Measurements from ENCODE around the gene POU6F1.

The POU6F1 gene

DNA sequence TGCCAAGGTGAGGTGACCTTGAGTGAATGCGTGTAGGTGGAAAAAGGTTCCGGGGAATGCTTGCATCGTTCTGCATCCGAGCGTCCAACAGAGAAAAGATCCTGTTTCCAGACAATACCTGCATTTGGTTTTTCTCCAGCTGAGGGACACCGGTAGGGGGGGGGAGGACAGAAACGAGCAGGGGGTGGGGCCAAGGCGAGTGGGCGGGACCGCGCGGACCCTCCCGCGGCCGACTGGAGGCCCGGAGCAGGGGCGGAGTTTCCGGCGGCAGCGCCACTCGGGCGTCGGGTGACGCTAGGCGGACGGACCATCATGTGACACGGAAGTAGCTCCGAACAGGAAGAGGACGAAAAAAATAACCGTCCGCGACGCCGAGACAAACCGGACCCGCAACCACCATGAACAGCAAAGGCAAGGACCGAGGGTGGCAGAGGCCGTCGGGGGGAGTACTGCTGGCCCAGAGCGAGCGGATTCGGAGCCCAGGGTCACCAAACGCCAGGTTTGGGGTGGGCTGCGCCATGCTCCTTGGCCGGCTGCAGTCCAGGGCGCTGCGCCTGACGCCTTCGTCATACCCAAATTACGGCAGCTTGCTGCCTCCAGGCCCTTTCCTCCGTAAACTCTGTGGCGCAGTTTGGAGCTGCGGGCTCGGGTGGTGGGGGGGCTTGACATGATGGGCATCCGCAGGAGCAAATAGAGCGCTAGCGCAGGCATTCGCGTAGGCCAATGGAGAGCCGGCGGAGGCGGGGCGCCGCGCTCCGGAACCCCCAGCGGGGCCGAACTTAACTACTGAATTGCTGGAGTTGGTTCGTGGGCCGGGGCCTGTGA, 20.9 kb upstream of the POU6F1 start, which contains the start of gene DAZAP2 (continued):
- peak; percentile 79 for TF ChIP-seq HIC1 (tag by site-specific recombination; IDR thresholded peaks at IDR 0.05)
- no peak for TF ChIP-seq SETDB1 (IDR thresholded peaks at IDR 0.05; ENCODE audit: insufficient read length, low read length)
- TF ChIP-seq ZNF146 (tag by site-specific recombination; IDR thresholded peaks at IDR 0.05) = peak; percentile 25; the same call in 1 of the 2 replicates
- TF ChIP-seq, protein P1, sequence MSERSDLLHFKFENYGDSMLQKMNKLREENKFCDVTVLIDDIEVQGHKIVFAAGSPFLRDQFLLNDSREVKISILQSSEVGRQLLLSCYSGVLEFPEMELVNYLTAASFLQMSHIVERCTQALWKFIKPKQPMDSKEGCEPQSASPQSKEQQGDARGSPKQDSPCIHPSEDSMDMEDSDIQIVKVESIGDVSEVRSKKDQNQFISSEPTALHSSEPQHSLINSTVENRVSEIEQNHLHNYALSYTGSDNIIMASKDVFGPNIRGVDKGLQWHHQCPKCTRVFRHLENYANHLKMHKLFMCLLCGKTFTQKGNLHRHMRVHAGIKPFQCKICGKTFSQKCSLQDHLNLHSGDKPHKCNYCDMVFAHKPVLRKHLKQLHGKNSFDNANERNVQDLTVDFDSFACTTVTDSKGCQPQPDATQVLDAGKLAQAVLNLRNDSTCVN (tag by site-specific recombination; optimal IDR thresholded peaks at IDR 0.05) = peak; percentile 62
- TF ChIP-seq ZSCAN23 (tag by site-specific recombination; IDR thresholded peaks at IDR 0.05) = peak; percentile 66; the same call in 1 of the 2 replicates
- TF ChIP-seq ZNF768 (tag by site-specific recombination; IDR thresholded peaks at IDR 0.05) = no peak; the same call in 1 of the 2 replicates
- 0 out of 2 replicates have a peak, but pooled peaks have one; percentile 59 for TF ChIP-seq REPIN1 (tag by site-specific recombination; IDR thresholded peaks at IDR 0.05; ENCODE audit: low read depth)
- peak; percentile 93 for TF ChIP-seq ZNF501 (tag by site-specific recombination; IDR thresholded peaks at IDR 0.05)
- TF ChIP-seq ZBTB20 (tag by site-specific recombination; IDR thresholded peaks at IDR 0.05) = peak; percentile 58; the same call in 1 of the 2 replicates
- TF ChIP-seq ZNF398 (tag by site-specific recombination; IDR thresholded peaks at IDR 0.05) = no peak; the same call in 1 of the 2 replicates
- TF ChIP-seq ZNF16 (tag by site-specific recombination; IDR thresholded peaks at IDR 0.05; ENCODE audit: low read depth) = no peak
- peak; percentile 71; the same call in 1 of the 2 replicates for TF ChIP-seq ZNF610 (tag by site-specific recombination; IDR thresholded peaks at IDR 0.05; ENCODE audit: borderline replicate concordance)
- peak; percentile 94 for TF ChIP-seq ZNF600 (tag by site-specific recombination; IDR thresholded peaks at IDR 0.05)
- TF ChIP-seq ZNF239 (tag by site-specific recombination; IDR thresholded peaks at IDR 0.05) = no peak
- no peak for TF ChIP-seq ZNF112 (tag by site-specific recombination; IDR thresholded peaks at IDR 0.05)
- peak; percentile 55; the same call in 1 of the 2 replicates for TF ChIP-seq ZFHX2 (tag by site-specific recombination; conservative IDR thresholded peaks at IDR 0.05)
- peak; percentile 66 for TF ChIP-seq ZBTB8A (tag by site-specific recombination; IDR thresholded peaks at IDR 0.05)
- peak; percentile 68; the same call in 1 of the 2 replicates for TF ChIP-seq ZNF76 (tag by site-specific recombination; IDR thresholded peaks at IDR 0.05; ENCODE audit: borderline replicate concordance, low read depth)
- TF ChIP-seq HOXC10 (CRISPR knock-in tag; IDR thresholded peaks at IDR 0.05) = no peak
- TF ChIP-seq REST (tag by site-specific recombination; IDR thresholded peaks at IDR 0.05) = peak; percentile 64
- TF ChIP-seq ZSCAN16 (tag by site-specific recombination; IDR thresholded peaks at IDR 0.05) = 0 out of 2 replicates have a peak, but pooled peaks have one; percentile 24
- TF ChIP-seq KLF17 (tag by site-specific recombination; IDR thresholded peaks at IDR 0.05) = peak; percentile 75
- peak; percentile 97 for TF ChIP-seq ZNF629 (tag by site-specific recombination; IDR thresholded peaks at IDR 0.05)
- TF ChIP-seq ZNF274 (IDR thresholded peaks at IDR 0.05; ENCODE audit: low read length) = no peak
- no peak for TF ChIP-seq ZNF274 (tag by site-specific recombination; IDR thresholded peaks at IDR 0.05; ENCODE audit: borderline replicate concordance)

All from HEK293 (cell line).